ENCODE data around the gene PHACTR3.

The PHACTR3 gene

DNA sequence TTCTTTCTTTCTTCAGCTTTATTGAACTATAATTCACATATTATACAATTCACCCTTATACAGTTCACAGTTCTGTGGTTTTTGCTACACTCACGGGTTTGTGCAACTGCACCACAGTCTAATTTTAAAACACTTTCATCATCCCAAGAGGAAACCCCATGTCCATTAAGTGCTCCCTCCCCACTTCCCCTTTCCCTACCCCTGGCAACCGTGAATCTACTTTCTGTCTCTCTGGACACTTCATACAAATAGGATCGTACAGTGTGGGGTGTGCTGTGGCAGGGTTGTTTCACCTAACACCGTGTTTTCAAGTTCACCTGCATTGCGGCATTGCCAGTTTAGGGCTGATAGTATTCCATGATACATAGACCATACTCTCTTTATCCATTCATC lies 118.8 kb downstream of the PHACTR3 start:
- Histone ChIP-seq H3K27me3 (peaks cover 0 to 14% of the 10 kb centered on the region in 2 donors), H3K9me3 (no peaks in the 10 kb centered on the region), H3K27ac (no peak overlapping the region), H3K4me3 (no peak overlapping the region), H3K36me3 (no peaks in the 10 kb centered on the region), H3K4me1 (no peaks in the 10 kb centered on the region)
- TF ChIP-seq, protein P1, sequence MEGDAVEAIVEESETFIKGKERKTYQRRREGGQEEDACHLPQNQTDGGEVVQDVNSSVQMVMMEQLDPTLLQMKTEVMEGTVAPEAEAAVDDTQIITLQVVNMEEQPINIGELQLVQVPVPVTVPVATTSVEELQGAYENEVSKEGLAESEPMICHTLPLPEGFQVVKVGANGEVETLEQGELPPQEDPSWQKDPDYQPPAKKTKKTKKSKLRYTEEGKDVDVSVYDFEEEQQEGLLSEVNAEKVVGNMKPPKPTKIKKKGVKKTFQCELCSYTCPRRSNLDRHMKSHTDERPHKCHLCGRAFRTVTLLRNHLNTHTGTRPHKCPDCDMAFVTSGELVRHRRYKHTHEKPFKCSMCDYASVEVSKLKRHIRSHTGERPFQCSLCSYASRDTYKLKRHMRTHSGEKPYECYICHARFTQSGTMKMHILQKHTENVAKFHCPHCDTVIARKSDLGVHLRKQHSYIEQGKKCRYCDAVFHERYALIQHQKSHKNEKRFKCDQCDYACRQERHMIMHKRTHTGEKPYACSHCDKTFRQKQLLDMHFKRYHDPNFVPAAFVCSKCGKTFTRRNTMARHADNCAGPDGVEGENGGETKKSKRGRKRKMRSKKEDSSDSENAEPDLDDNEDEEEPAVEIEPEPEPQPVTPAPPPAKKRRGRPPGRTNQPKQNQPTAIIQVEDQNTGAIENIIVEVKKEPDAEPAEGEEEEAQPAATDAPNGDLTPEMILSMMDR (IDR thresholded peaks at IDR 0.05): no peak
- intact Hi-C loops (cut with DNase I; ENCODE audit: low total_unique reads): no loop called here
- DNase-seq: peak in 1 of 2 donors; percentile 33

DNA sequence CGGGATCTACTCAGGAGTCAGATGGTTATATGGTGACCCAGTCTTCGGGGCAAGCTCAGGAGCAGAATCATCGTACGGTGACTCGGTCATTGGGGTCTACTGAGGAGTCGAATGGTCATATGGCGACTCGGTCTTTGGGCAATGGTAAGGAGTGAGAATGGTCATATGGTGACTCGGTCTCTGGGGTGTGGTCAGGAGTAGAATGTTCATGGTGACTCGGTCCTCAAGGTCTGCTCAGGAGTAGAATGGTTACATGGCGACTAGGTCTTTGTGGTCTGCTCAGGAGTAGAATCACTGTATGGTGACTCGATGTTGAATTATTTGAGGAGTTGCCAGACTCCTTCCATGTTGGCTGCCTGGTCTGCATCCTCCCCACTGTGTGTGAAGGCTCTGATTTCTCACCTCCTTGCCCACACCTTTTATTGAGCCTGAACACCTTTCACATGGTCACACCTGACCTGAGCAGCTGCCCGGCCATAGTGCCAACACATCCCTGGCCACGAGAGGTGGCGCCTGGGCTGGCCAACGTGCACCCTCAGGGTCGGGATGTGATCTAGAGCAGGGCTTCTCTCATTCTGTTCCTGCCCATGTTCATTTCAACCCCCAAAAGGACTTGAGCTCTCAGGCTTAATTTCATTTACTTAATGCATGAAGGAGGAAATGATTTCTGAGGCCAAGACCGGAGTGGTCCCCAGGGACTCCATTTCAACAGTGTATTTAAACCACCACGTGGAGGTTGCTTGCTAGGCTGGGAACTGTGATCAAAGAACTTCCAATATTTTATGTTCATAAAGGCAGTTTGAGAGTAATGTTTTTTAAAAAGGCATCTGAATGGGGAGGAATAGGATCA lies 119.5 kb downstream of the PHACTR3 start:
- peaks cover 0 to 17% of the 10 kb centered on the region in 2 donors for H3K27me3 ChIP-seq
- H3K4me1 ChIP-seq: no peaks in the 10 kb centered on the region
- TF ChIP-seq, protein P1 (IDR thresholded peaks at IDR 0.05): no peak
- H3K9me3 ChIP-seq: no peaks in the 10 kb centered on the region
- H3K27ac ChIP-seq: no peak overlapping the region
- DNase-seq: peak in 1 of 2 donors; percentile 34
- H3K36me3 ChIP-seq: no peaks in the 10 kb centered on the region
- H3K4me3 ChIP-seq: no peak overlapping the region
- intact Hi-C loops (cut with DNase I; ENCODE audit: low total_unique reads): no loop called here

DNA sequence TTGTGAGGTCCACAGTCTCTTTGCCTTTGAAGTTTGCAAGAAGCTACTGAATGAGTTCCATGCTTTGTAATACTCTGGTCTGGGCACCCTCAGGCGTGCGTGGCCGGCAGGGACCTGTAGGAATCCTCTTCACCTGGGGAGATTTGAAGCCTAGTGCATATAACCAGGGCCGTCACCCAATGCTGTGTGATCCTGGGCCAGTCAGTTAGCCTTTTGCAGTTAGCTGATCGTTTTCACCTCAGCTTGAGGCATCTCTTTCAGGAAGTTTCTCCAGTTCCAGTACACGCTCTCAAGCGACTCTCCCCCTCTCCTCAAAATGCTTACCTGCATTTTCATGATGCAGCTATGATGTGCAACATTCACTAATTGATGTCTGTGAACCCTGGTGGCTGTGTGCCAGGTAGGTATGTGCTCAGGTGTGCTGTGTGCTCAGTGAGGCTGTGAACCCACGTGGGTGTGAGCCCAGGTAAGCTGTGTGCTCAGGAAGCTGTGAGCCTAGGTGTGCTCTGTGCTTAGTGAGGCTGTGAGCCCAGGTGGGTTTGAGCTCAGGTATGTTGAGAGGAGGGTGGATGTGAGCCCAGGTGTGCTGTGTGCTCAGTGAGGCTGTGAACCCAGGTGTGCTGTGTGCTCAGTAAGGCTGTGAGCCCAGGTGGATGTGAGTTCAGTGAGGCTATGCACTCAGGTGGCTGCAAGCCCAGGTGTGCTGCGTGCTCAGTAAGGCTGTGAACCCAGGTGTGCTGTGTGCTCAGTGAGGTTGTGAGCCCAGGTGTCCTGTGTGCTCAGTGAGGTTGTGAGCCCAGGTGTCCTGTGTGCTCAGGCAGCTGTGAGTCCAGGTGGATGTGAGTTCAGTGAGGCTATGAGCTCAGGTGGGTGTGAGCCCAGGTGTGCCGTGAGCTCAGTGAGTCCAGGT lies 120.4 kb downstream of the PHACTR3 start:
- intact Hi-C loops (cut with DNase I; ENCODE audit: low total_unique reads): no loop called here
- TF ChIP-seq, protein P1 (IDR thresholded peaks at IDR 0.05): no peak
- H3K27ac ChIP-seq: no peak overlapping the region

DNA sequence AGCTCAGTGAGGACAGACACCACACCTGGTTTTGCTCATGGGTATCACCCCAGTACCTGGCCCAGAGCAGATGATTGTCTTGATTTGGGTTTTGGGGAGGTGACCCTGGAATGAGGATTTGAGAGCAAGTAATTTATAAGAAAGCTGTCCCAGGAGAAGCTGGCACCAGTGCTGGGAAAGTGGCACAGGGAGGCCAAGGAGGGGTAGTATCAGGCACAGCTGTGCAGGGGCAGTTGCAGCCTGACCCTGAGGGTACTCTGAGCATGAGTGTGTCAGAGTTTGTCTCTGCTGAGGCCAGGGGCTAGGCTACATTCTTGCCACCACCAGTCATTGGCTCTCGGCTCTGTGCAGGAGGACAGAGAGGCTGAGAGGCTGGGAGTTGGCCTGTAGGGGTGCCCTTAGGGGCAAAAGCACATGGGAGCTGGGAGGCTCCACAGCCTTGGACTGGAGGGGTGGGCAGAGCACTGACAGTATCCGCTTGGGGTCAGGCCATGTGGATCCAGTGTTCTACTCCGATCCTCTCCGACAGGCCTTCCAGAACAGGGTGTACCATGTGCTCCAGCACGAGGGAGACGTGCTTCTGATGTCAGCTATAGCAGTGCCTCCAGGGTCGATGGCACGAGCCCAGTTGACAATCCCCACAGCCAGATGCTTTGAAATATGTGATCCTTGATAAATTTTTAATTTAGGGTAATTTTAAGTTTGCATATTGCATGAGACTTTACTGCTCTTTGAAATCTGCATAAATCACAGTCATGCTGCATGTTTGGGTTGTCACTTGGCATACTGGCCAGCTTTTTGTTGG lies 121.3 kb downstream of the PHACTR3 start:
- peaks cover 0 to 22% of the 10 kb centered on the region in 2 donors for H3K27me3 ChIP-seq
- peak in 1 of 2 donors; percentile 32 for DNase-seq
- no peak overlapping the region for H3K4me3 ChIP-seq
- TF ChIP-seq, protein P1 (IDR thresholded peaks at IDR 0.05): no peak
- no peak overlapping the region for H3K27ac ChIP-seq
- no peaks in the 10 kb centered on the region for H3K4me1 ChIP-seq
- intact Hi-C loops (cut with DNase I; ENCODE audit: low total_unique reads): no loop called here
- no peaks in the 10 kb centered on the region for H3K9me3 ChIP-seq
- H3K36me3 ChIP-seq: no peaks in the 10 kb centered on the region

More for the DNA sequence above, 120.4 kb downstream of the PHACTR3 start:
- Histone ChIP-seq H3K9me3 (no peaks in the 10 kb centered on the region), H3K4me1 (no peaks in the 10 kb centered on the region), H3K36me3 (no peaks in the 10 kb centered on the region), H3K27me3 (peaks cover 0 to 22% of the 10 kb centered on the region in 2 donors), H3K4me3 (no peak overlapping the region)
- DNase-seq: peak in 1 of 2 donors; percentile 31

DNA sequence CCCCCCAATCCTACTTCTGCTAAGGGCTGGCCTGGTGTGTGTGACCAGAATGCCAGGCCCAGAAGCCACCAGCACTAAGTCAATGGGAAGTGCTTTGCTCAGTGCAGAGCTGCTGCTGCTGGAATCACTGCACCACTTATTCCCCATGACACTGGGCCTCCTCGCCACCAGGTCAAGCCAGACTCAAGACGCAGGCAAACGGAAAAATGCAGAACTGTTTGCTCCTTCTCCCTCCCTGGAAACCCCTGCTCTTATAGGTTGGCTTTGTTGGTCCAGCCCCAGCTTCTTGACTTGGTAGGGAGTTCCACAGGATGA lies 121.9 kb downstream of the PHACTR3 start:
- no peak overlapping the region for H3K27ac ChIP-seq
- H3K4me1 ChIP-seq: no peaks in the 10 kb centered on the region
- intact Hi-C loops (cut with DNase I; ENCODE audit: low total_unique reads): no loop called here
- peaks cover 0 to 22% of the 10 kb centered on the region in 2 donors for H3K27me3 ChIP-seq
- no peak for DNase-seq
- H3K36me3 ChIP-seq: no peaks in the 10 kb centered on the region
- H3K9me3 ChIP-seq: no peaks in the 10 kb centered on the region
- TF ChIP-seq, protein P1 (IDR thresholded peaks at IDR 0.05): no peak
- no peak overlapping the region for H3K4me3 ChIP-seq

All from tibial artery (tissue), 4 donors.